Heart left ventricle (tissue), 16 donors: ENCODE results near the gene QPCTL. TPM values are rescaled to one million over a fixed set of nuclear protein-coding genes. Genes with fewer than 3 reads are reported as not detected.
"Not testable (repeated sequence)": the region's sequence is repeated elsewhere in the genome, so short reads cannot be mapped to it uniquely, and the experiment has no call there.

Experiments used
- ATAC-seq, 4 donors: fragments of 200-7000 bp; cut with Tn5 transposase; one replicate each; pipeline ENCODE4 v1.9.1; 2020 to 2022; ENCODE audit warnings: moderate library complexity in 4 of 4, mild to moderate bottlenecking in 3 of 4, moderate number of reproducible peaks in 1 of 4
- DNase-seq, 5 donors: peaks; one replicate each; pipeline ENCODE4 v3.0.0-alpha.2; 2020
- H3K27ac ChIP-seq, 12 donors: fragments of 200-600 bp; sonication (generic) in 4 of 12; one replicate each; pipeline versions ENCODE4 v1.5.0 to v1.8.0; 2016 to 2022; ENCODE audit warnings: mild to moderate bottlenecking in 2 of 12
- H3K27me3 ChIP-seq, 9 donors: fragments of 200-600 bp; sonication (generic) in 2 of 9; one replicate each; pipeline versions ENCODE4 v1.5.1 to v1.8.0; 2016 to 2022; ENCODE audit warnings: mild to moderate bottlenecking in 3 of 9
- H3K36me3 ChIP-seq, 9 donors: fragments of 200-600 bp; sonication (generic) in 2 of 9; one replicate each; pipeline versions ENCODE4 v1.5.0 to v1.8.0; 2018 to 2022; ENCODE audit warnings: mild to moderate bottlenecking in 2 of 9
- H3K4me1 ChIP-seq, 12 donors: fragments of 200-600 bp; sonication (generic) in 4 of 12; one replicate each; pipeline versions ENCODE4 v1.5.0 to v1.8.0; 2016 to 2022; ENCODE audit warnings: mild to moderate bottlenecking in 3 of 12
- H3K4me3 ChIP-seq, 12 donors: fragments of 200-600 bp; sonication (generic) in 4 of 12; one replicate each; pipeline versions ENCODE4 v1.5.0 to v1.8.0; 2017 to 2022; ENCODE audit warnings: mild to moderate bottlenecking in 9 of 12, moderate library complexity in 4 of 12
- H3K9me3 ChIP-seq, 12 donors: fragments of 200-600 bp; sonication (generic) in 4 of 12; one replicate each; pipeline versions ENCODE4 v1.5.0 to v1.8.0; 2016 to 2022; ENCODE audit warnings: mild to moderate bottlenecking in 1 of 12
- CTCF ChIP-seq, 12 donors: fragments of 200-600 bp; sonication (generic) in 4 of 12; IDR thresholded peaks; one replicate each; pipeline versions ENCODE4 v1.5.0 to v1.8.0; 2018 to 2022; ENCODE audit warnings: antibody characterized with exemption in 12 of 12, mild to moderate bottlenecking in 5 of 12
- POLR2A ChIP-seq, 2 donors: fragments of 450-650 bp; IDR thresholded peaks; one replicate each; pipeline ENCODE4 v1.6.1; 2017; ENCODE audit warnings: antibody characterized with exemption in 2 of 2, mild to moderate bottlenecking in 2 of 2, moderate library complexity in 2 of 2
- WGBS, 4 donors: extraction: QIAGEN DNeasy Blood & Tissue Kit in 2 of 4; methylation state at CpG; one replicate each; pipeline versions ENCODE4 v1.1.5 to v1.1.7; 2013 to 2018; 5-methylcytosine and 5-hydroxymethylcytosine counted together
- intact Hi-C, 10 donors: fragments of 100-400 bp; cut with DNase I; formaldehyde crosslinking; loops; one replicate each; pipeline versions ENCODE4 v1.11.1 to v1.14.2; 2022
- microRNA counts, 2 donors: library from miRNA; unstranded; fragments of <30 nt; microRNA quantifications; one replicate each; lab custom pipeline; 2016
- microRNA-seq, 4 donors: library from miRNA; unstranded; fragments of <30 nt; microRNA quantifications; one replicate each; pipeline versions ENCODE4 to v1.2.0, GENCODE V29; 2017 to 2020
- polyA plus RNA-seq, 2 donors: library from polyadenylated mRNA; stranded (reverse); fragments of 200-250 nt; gene quantifications; one replicate each; pipeline ENCODE4 v1.2.3, GENCODE V29; 2013
- total RNA-seq, 9 donors: library from RNA; depleted of rRNA in 2 of 9; stranded (reverse); fragments of >200 nt in 2 of 9; fragmentation: NEBNext Ultra II Directional in 3 of 9; extraction: Animal tissue kit (Norgen Biotek cat#: 25700) in 3 of 9; gene quantifications; one replicate each; pipeline versions ENCODE4 v1.1.0 to v1.2.4, GENCODE V29; 2016 to 2023
- donor health status: ischemic (EF 13 %, LVEDD 7.1; RV severe dilation, severe dysfunction).
- donor health status: healthy with polysubstance abuse.
- donor health status: DM: no; HTN: yes; CAD: no.
- donor health status: DM: no; HTN: no; CAD: no.
- donor health status: ischemic (EF 25% LVEDD 6.9; RV normal size, moderate dysfunction).
- donor health status: ischemic (EF 25% LVEDD 5.7; RV mildly dilated, moderate dysfunction).
- donor health status: healthy.
- donor health status: DM: yes; HTN: yes; CAD: no.
- donor health status: ischemic (EF 35%, LVEDD 5.7; RV mildly dilated, moderate dysfunction).
- donor health status: nonischemic (EF 11% LVEDD 7.7; RV severe dilation, severe dysfunction).
- donor health status: DM: yes; HTN: yes; CAD: no.
- donor health status: PGD.
- donor health status: ischemic (EF 29% LVEDD 5.4; RV normal size, mild dysfunction).
- donor health status: nonischemic (EF 23%, LVEDD 6.1; RV moderate dilation, normal function).

QPCTL gene
- total and polyA plus RNA-seq, 11 donors, result 1.5 to 5.5 (median 2.9) TPM

GRCh38 chr19:45747513-45747912 is 55.0 kb downstream of the QPCTL start:
- H3K27me3 ChIP-seq, result peaks cover 0 to 13% (median 0%) of the 10 kb centered on the region in 9 donors
- no peak overlapping the region for H3K27ac ChIP-seq
- no peaks in the 10 kb centered on the region for H3K4me1 ChIP-seq
- no peaks in the 10 kb centered on the region for H3K9me3 ChIP-seq
- no peak for ATAC-seq
- no peak for DNase-seq
- intact Hi-C loops, result no loop called here
- 85 to 90% (median 88%) methylated on average over 5 of the region's 5 CpGs for WGBS, 4 donors
- no peaks in the 10 kb centered on the region for H3K36me3 ChIP-seq
- TF ChIP-seq POLR2A (IDR thresholded peaks at IDR 0.05) (no peak), CTCF (IDR thresholded peaks at IDR 0.05) (no peak)
- no peak overlapping the region for H3K4me3 ChIP-seq

GRCh38 chr19:45751483-45751882 is 59.0 kb downstream of the QPCTL start:
- H3K9me3 ChIP-seq, H3K27ac ChIP-seq, intact Hi-C loops, DNase-seq, H3K27me3 ChIP-seq, ATAC-seq, H3K4me1 ChIP-seq, H3K36me3 ChIP-seq, H3K4me3 ChIP-seq: not testable (repeated sequence)
- 89 to 94% (median 91%) methylated on average over 10 of the region's 10 CpGs for whole genome bisulfite sequencing, 4 donors

GRCh38 chr19:45752639-45753038 is 60.2 kb downstream of the QPCTL start:
- 90 to 98% (median 95%) methylated on average over 12 of the region's 12 CpGs for WGBS, 4 donors
- TF ChIP-seq CTCF (IDR thresholded peaks at IDR 0.05) (no peak), POLR2A (IDR thresholded peaks at IDR 0.05) (no peak)
- Histone ChIP-seq H3K4me1 (no peaks in the 10 kb centered on the region), H3K27ac (no peak overlapping the region), H3K27me3 (no peaks in the 10 kb centered on the region), H3K9me3 (no peaks in the 10 kb centered on the region), H3K4me3 (no peak overlapping the region), H3K36me3 (no peaks in the 10 kb centered on the region)
- ATAC-seq (no peak), DNase-seq (peak in 1 of 5 donors; percentile 16)
- intact Hi-C loops, result no loop called here

GRCh38 chr19:45753548-45753947 is 61.1 kb downstream of the QPCTL start:
- H3K9me3 ChIP-seq, result no peaks in the 10 kb centered on the region
- no peak overlapping the region for H3K4me3 ChIP-seq
- H3K36me3 ChIP-seq, result no peaks in the 10 kb centered on the region
- H3K27ac ChIP-seq, result no peak overlapping the region
- TF ChIP-seq CTCF (IDR thresholded peaks at IDR 0.05), result no peak
- WGBS, 4 donors, result 58 to 84% (median 65%) methylated on average over 4 to 6 of the region's 6 CpGs
- intact Hi-C loops, result no loop called here
- H3K27me3 ChIP-seq, result no peaks in the 10 kb centered on the region
- ATAC-seq (no peak), DNase-seq (peak in 1 of 5 donors; percentile 34)
- no peaks in the 10 kb centered on the region for H3K4me1 ChIP-seq

MicroRNAs within 50 kb of the gene (microRNA counts, 767-probe panel; counts per million panel counts)
- microRNA hsa-miR-642a-5p (lab: Ali Mortazavi, UCI) (3,257 to 3,633 counts per million in 2 donors), microRNA hsa-miR-642b-3p (lab: Ali Mortazavi, UCI) (0 to 71.6 counts per million in 2 donors)

Small RNA genes within 50 kb of the gene (microRNA-seq; reads per million reads assigned to microRNA genes)
- gene MIR642A, result 0 reads per million in 4 donors
- gene MIR642B, result 0 reads per million in 4 donors

Other genes with a start within 250 kb of the QPCTL start
- gene FOSB, start 224.7 kb upstream of the QPCTL start, total RNA-seq, result 100 to 1,000 TPM in 1 of 9 donors, 10 to 100 TPM in 1, 1 to 10 TPM in 4, under 1 TPM in 3; 0.23 to 107 (median 1.1) TPM
- 1 to 10 TPM; 1.4 to 8.0 TPM for gene FOSB, start 224.7 kb upstream of the QPCTL start, polyA plus RNA-seq
- 10 to 100 TPM; 12.9 to 33.0 (median 26.9) TPM for gene RTN2, start 195.6 kb upstream of the QPCTL start, total RNA-seq
- 10 to 100 TPM; 12.1 to 14.2 TPM for gene RTN2, start 195.6 kb upstream of the QPCTL start, polyA plus RNA-seq
- gene PPM1N, start 194.2 kb upstream of the QPCTL start, total RNA-seq, result 1 to 10 TPM in 1 of 9 donors, under 1 TPM in 3, not detected in 5; 0.56 to 2.7 (median 0.65) TPM
- gene PPM1N, start 194.2 kb upstream of the QPCTL start, polyA plus RNA-seq, result under 1 TPM; 0.23 to 0.78 TPM
- gene VASP, start 185.2 kb upstream of the QPCTL start, total RNA-seq, result 100 to 1,000 TPM in 1 of 9 donors, 10 to 100 TPM in 8; 31.2 to 106 (median 46.8) TPM
- gene VASP, start 185.2 kb upstream of the QPCTL start, polyA plus RNA-seq, result 10 to 100 TPM; 50.9 to 74.9 TPM
- gene OPA3, start 107.9 kb upstream of the QPCTL start, total RNA-seq, result 10 to 100 TPM; 21.3 to 30.4 (median 22.5) TPM
- gene OPA3, start 107.9 kb upstream of the QPCTL start, polyA plus RNA-seq, result 10 to 100 TPM; 13.1 to 22.3 TPM
- 10 to 100 TPM in 3 of 9 donors, 1 to 10 TPM in 6; 2.7 to 36.0 (median 4.3) TPM for gene GPR4, start 90.5 kb upstream of the QPCTL start, total RNA-seq
- gene GPR4, start 90.5 kb upstream of the QPCTL start, polyA plus RNA-seq, result 1 to 10 TPM; 5.1 to 6.9 TPM
- gene EML2, start 53.3 kb upstream of the QPCTL start, total RNA-seq, result 10 to 100 TPM; 22.4 to 50.2 (median 44.1) TPM
- 10 to 100 TPM; 19.0 to 23.2 TPM for gene EML2, start 53.3 kb upstream of the QPCTL start, polyA plus RNA-seq
- 1 to 10 TPM in 7 of 9 donors, under 1 TPM in 2; 0.64 to 7.1 (median 4.8) TPM for gene GIPR, start 24.4 kb upstream of the QPCTL start, total RNA-seq
- 1 to 10 TPM; 1.9 to 8.1 TPM for gene GIPR, start 24.4 kb upstream of the QPCTL start, polyA plus RNA-seq
- 100 to 1,000 TPM; 149 to 343 (median 248) TPM for gene SNRPD2, start 713 bp upstream of the QPCTL start, total RNA-seq
- 100 to 1,000 TPM; 318 to 343 TPM for gene SNRPD2, start 713 bp upstream of the QPCTL start, polyA plus RNA-seq
- 10 to 100 TPM in 6 of 9 donors, 1 to 10 TPM in 3; 9.1 to 17.8 (median 10.3) TPM for gene FBXO46, start 38.2 kb downstream of the QPCTL start, total RNA-seq
- gene FBXO46, start 38.2 kb downstream of the QPCTL start, polyA plus RNA-seq, result 1 to 10 TPM; 7.2 TPM
- not detected for gene MEIOSIN, start 40.8 kb downstream of the QPCTL start, total RNA-seq
- gene MEIOSIN, start 40.8 kb downstream of the QPCTL start, polyA plus RNA-seq, result not detected
- gene SIX5, start 76.6 kb downstream of the QPCTL start, total RNA-seq, result 10 to 100 TPM; 16.2 to 24.0 (median 22.9) TPM
- 10 to 100 TPM; 13.7 to 21.9 TPM for gene SIX5, start 76.6 kb downstream of the QPCTL start, polyA plus RNA-seq
- 100 to 1,000 TPM; 131 to 778 (median 273) TPM for gene DMPK, start 89.8 kb downstream of the QPCTL start, total RNA-seq
- 100 to 1,000 TPM; 382 to 458 TPM for gene DMPK, start 89.8 kb downstream of the QPCTL start, polyA plus RNA-seq
- gene DMWD, start 100.2 kb downstream of the QPCTL start, total RNA-seq, result 100 to 1,000 TPM in 1 of 9 donors, 10 to 100 TPM in 8; 47.2 to 109 (median 67.3) TPM
- 10 to 100 TPM; 41.8 to 67.3 TPM for gene DMWD, start 100.2 kb downstream of the QPCTL start, polyA plus RNA-seq
- gene RSPH6A, start 122.6 kb downstream of the QPCTL start, total RNA-seq, result not detected
- gene RSPH6A, start 122.6 kb downstream of the QPCTL start, polyA plus RNA-seq, result not detected
- 10 to 100 TPM; 21.9 to 47.7 (median 34.8) TPM for gene SYMPK, start 170.5 kb downstream of the QPCTL start, total RNA-seq
- gene SYMPK, start 170.5 kb downstream of the QPCTL start, polyA plus RNA-seq, result 10 to 100 TPM; 32.4 to 34.3 TPM
- gene FOXA3, start 171.7 kb downstream of the QPCTL start, total RNA-seq, result not detected
- gene FOXA3, start 171.7 kb downstream of the QPCTL start, polyA plus RNA-seq, result under 1 TPM in 1 of 2 donors, not detected in 1; 0.07 TPM
- 10 to 100 TPM; 17.7 to 40.0 (median 19.6) TPM for gene IRF2BP1, start 193.5 kb downstream of the QPCTL start, total RNA-seq
- gene IRF2BP1, start 193.5 kb downstream of the QPCTL start, polyA plus RNA-seq, result 10 to 100 TPM; 13.6 to 14.5 TPM
- gene MYPOP, start 209.9 kb downstream of the QPCTL start, total RNA-seq, result 10 to 100 TPM in 5 of 9 donors, 1 to 10 TPM in 4; 8.3 to 16.0 (median 10.6) TPM
- gene MYPOP, start 209.9 kb downstream of the QPCTL start, polyA plus RNA-seq, result 1 to 10 TPM; 7.9 to 8.7 TPM
- gene NANOS2, start 222.1 kb downstream of the QPCTL start, total RNA-seq, result not detected
- gene NANOS2, start 222.1 kb downstream of the QPCTL start, polyA plus RNA-seq, result not detected